HEK293 (cell line): ENCODE results near the gene TREM1.

ENCODE experiments used
- IKZF3 ChIP-seq: fragments of 450-650 bp; IDR thresholded peaks from 2 replicates; pipeline ENCODE4 v1.5.0; 2018; ENCODE audit warnings: missing biosample characterization, mild to moderate bottlenecking, missing genetic modification characterization, moderate library complexity
- ZFP41 ChIP-seq: fragments of 450-650 bp; formaldehyde crosslinking; IDR thresholded peaks from 2 replicates; pipeline ENCODE4 v1.5.1; 2016; ENCODE audit warnings: missing biosample characterization, missing genetic modification characterization, borderline replicate concordance
- ZNF112 ChIP-seq: fragments of 450-650 bp; formaldehyde crosslinking; IDR thresholded peaks from 2 replicates; pipeline ENCODE4 v1.5.0; 2017; ENCODE audit warnings: missing biosample characterization, missing genetic modification characterization
- ZNF140 ChIP-seq: fragments of 450-650 bp; formaldehyde crosslinking; IDR thresholded peaks from 2 replicates; pipeline ENCODE4 v1.5.1; 2016; ENCODE audit warnings: missing biosample characterization, missing genetic modification characterization
- ZNF37A ChIP-seq: fragments of 450-650 bp; IDR thresholded peaks from 2 replicates; pipeline ENCODE4 v1.5.1; 2018; ENCODE audit warnings: missing biosample characterization, missing genetic modification characterization
- ZNF776 ChIP-seq: fragments of 450-650 bp; formaldehyde crosslinking; IDR thresholded peaks from 2 replicates; pipeline ENCODE4 v1.5.0; 2017; ENCODE audit warnings: missing biosample characterization, missing genetic modification characterization, borderline replicate concordance
- TF ChIP-seq, protein P1 (sequence below): fragments of 450-650 bp; formaldehyde crosslinking; IDR thresholded peaks from 2 replicates; pipeline ENCODE4 v1.5.1; 2016; ENCODE audit warnings: missing biosample characterization, missing genetic modification characterization
- TF ChIP-seq, protein P2 (sequence below): fragments of 450-650 bp; formaldehyde crosslinking; IDR thresholded peaks from 2 replicates; pipeline ENCODE4 v1.5.1; 2016; ENCODE audit warnings: missing biosample characterization, missing genetic modification characterization

DNA sequence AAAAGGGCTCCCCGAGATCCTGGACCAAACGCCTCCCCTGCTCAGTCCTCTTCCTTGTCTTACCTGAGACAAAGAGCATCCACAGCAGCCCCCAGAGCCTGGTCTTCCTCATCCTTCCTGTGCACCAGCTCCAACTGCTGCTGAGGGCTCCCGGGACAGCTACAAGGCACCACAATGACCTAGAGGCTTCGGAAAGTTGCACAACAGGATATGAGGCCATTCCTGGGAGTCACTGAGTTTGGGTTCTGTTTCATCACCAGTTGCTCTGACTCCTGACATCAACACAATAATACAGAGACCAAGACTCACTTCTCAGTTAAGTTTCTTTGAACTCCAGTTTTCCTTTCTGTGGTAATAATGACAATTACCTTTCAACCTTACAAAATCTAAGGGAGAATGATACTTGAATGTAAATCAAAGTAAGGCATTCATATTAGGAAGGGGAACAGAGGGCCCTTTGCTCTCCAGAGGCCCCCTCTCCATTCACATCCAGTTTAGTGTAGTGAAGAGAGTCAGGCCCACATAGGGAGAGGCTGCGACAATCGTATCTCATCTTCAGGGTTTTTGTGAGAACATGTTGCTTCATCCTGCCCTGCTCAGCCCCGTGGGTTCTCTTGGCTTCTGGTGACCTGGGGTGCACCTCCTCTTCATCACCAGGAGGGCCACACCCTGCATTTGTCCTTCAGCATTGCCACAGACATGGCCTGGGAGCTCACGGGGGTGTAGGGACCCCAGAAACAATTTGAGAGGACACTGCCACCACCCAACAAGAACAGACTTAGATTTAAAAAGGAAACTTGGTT is at the start of gene TREM1:
- TF ChIP-seq, protein P1, sequence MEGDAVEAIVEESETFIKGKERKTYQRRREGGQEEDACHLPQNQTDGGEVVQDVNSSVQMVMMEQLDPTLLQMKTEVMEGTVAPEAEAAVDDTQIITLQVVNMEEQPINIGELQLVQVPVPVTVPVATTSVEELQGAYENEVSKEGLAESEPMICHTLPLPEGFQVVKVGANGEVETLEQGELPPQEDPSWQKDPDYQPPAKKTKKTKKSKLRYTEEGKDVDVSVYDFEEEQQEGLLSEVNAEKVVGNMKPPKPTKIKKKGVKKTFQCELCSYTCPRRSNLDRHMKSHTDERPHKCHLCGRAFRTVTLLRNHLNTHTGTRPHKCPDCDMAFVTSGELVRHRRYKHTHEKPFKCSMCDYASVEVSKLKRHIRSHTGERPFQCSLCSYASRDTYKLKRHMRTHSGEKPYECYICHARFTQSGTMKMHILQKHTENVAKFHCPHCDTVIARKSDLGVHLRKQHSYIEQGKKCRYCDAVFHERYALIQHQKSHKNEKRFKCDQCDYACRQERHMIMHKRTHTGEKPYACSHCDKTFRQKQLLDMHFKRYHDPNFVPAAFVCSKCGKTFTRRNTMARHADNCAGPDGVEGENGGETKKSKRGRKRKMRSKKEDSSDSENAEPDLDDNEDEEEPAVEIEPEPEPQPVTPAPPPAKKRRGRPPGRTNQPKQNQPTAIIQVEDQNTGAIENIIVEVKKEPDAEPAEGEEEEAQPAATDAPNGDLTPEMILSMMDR (tag by site-specific recombination) = no peak
- TF ChIP-seq, protein P2, sequence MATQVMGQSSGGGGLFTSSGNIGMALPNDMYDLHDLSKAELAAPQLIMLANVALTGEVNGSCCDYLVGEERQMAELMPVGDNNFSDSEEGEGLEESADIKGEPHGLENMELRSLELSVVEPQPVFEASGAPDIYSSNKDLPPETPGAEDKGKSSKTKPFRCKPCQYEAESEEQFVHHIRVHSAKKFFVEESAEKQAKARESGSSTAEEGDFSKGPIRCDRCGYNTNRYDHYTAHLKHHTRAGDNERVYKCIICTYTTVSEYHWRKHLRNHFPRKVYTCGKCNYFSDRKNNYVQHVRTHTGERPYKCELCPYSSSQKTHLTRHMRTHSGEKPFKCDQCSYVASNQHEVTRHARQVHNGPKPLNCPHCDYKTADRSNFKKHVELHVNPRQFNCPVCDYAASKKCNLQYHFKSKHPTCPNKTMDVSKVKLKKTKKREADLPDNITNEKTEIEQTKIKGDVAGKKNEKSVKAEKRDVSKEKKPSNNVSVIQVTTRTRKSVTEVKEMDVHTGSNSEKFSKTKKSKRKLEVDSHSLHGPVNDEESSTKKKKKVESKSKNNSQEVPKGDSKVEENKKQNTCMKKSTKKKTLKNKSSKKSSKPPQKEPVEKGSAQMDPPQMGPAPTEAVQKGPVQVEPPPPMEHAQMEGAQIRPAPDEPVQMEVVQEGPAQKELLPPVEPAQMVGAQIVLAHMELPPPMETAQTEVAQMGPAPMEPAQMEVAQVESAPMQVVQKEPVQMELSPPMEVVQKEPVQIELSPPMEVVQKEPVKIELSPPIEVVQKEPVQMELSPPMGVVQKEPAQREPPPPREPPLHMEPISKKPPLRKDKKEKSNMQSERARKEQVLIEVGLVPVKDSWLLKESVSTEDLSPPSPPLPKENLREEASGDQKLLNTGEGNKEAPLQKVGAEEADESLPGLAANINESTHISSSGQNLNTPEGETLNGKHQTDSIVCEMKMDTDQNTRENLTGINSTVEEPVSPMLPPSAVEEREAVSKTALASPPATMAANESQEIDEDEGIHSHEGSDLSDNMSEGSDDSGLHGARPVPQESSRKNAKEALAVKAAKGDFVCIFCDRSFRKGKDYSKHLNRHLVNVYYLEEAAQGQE (tag by site-specific recombination) = no peak
- TF ChIP-seq ZNF112 (tag by site-specific recombination) (no peak), ZNF776 (no peak), ZNF37A (tag by site-specific recombination) (no peak), IKZF3 (tag by site-specific recombination) (no peak), ZNF140 (tag by site-specific recombination) (no peak), ZFP41 (tag by site-specific recombination) (no peak)
